ENCODE data around the gene OLA1. TPM values are rescaled to one million over a fixed set of nuclear protein-coding genes. Genes with fewer than 3 reads are reported as not detected.

OLA1 gene
- total RNA-seq, 1 donor from 2014 or later, result 36.1 TPM

DNA sequence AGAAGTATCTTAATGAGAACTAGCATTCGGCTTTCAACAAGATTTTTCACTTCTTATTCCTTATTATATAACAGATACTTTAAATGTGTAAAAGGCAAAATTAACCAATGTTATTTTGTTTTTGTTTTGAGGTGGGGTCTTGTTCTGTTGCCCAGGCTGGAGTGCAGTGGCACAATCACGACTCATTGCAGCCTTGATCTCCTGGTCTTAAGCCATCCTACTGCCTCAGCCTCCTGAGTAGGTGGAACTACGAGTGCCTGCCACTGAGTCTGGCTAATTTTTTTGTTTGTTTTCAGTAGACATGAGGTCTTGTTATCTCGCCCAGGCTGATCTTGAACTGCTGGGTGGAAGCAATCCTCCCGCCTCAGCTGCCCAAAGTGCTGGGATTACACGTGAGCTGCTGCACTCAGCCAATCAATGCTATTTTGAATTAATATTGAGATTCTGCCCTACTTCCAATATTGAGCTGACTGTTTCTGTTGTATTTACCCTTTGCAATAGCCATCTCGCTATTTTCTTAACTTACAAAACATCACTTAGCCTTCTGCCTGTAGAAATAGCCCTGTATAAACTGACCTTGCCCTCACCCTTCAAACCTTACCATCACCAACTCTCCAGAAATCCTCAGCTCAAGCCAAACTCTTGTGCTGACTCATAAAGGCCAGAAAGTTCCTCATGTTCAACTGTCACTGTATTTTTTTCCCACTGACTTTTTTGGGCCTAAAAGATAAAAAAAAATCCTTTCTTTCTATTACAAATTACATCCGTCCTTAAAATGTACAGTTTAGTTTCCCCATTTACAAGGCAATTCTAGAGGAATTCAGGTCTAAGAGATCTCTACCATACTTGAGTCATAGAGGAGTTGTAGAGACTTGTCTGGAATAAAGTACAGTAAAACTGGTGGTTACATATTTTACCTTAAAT lies 94.3 kb downstream of the OLA1 start:
- Histone ChIP-seq H3K27ac (no peak overlapping the region), H3K4me1 (no peaks in the 10 kb centered on the region), H3K4me3 (no peak overlapping the region), H3K36me3 (no peaks in the 10 kb centered on the region), H3K9me3 (no peaks in the 10 kb centered on the region), H3K27me3 (no peaks in the 10 kb centered on the region)
- DNase-seq (ENCODE audit: extremely low spot score in 2 of 2), result no peak
- TF ChIP-seq POLR2AphosphoS5 (IDR thresholded peaks at IDR 0.05; ENCODE audit: insufficient read depth in 1 of 2, low read depth in 1 of 2) (no peak), POLR2A (IDR thresholded peaks at IDR 0.05) (no peak)
- TF ChIP-seq, protein P1, sequence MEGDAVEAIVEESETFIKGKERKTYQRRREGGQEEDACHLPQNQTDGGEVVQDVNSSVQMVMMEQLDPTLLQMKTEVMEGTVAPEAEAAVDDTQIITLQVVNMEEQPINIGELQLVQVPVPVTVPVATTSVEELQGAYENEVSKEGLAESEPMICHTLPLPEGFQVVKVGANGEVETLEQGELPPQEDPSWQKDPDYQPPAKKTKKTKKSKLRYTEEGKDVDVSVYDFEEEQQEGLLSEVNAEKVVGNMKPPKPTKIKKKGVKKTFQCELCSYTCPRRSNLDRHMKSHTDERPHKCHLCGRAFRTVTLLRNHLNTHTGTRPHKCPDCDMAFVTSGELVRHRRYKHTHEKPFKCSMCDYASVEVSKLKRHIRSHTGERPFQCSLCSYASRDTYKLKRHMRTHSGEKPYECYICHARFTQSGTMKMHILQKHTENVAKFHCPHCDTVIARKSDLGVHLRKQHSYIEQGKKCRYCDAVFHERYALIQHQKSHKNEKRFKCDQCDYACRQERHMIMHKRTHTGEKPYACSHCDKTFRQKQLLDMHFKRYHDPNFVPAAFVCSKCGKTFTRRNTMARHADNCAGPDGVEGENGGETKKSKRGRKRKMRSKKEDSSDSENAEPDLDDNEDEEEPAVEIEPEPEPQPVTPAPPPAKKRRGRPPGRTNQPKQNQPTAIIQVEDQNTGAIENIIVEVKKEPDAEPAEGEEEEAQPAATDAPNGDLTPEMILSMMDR (IDR thresholded peaks at IDR 0.05), result no peak
- intact Hi-C loops (cut with DNase I), result no loop called here

DNA sequence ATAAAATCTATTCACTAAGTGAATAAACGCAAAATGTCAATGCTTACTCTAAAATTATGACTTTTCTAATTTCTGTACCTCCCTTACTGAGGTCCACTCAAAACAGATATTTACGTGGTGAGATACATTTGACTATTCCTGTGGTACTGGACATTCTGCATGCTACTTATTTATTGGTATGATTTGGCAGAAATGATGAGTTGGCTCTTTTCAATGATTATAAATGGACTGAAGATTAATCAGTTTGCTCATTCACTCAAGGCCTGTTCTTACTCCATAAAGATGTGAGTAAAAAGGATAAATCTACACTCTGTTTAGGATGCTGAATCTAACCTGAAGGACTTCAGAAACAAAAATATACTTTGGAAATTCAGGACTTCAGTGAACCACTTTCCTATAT lies 98.8 kb downstream of the OLA1 start:
- no peaks in the 10 kb centered on the region for H3K27me3 ChIP-seq
- H3K9me3 ChIP-seq, result no peaks in the 10 kb centered on the region
- intact Hi-C loops (cut with DNase I), result no loop called here
- H3K4me3 ChIP-seq, result no peak overlapping the region
- DNase-seq (ENCODE audit: extremely low spot score in 2 of 2), result no peak
- TF ChIP-seq, protein P1 (IDR thresholded peaks at IDR 0.05), result no peak
- TF ChIP-seq POLR2AphosphoS5 (IDR thresholded peaks at IDR 0.05; ENCODE audit: insufficient read depth in 1 of 2, low read depth in 1 of 2) (no peak), POLR2A (IDR thresholded peaks at IDR 0.05) (no peak)
- no peaks in the 10 kb centered on the region for H3K4me1 ChIP-seq
- no peaks in the 10 kb centered on the region for H3K36me3 ChIP-seq
- H3K27ac ChIP-seq, result no peak overlapping the region

DNA sequence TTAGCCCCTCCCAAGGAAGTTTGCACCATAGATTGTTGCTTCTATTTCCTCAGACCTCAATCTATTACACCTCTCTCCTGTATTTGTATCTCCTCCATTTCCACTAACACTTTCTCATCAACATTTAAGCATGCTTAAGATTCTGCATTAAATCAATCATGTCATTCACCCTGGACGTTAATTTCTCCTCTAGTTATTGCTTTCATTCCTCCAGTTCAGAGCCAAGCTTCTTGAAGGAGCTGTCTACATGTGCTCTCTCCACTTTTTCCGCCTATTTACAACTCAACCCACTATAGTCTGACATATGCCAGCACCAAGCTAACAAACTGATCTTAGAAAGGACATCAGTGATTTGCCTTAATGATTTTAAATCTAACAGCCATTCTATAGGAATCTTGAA lies 99.5 kb downstream of the OLA1 start:
- H3K36me3 ChIP-seq, result no peaks in the 10 kb centered on the region
- no peaks in the 10 kb centered on the region for H3K4me1 ChIP-seq
- no peak for DNase-seq (ENCODE audit: extremely low spot score in 2 of 2)
- no peak for TF ChIP-seq POLR2AphosphoS5 (IDR thresholded peaks at IDR 0.05; ENCODE audit: insufficient read depth in 1 of 2, low read depth in 1 of 2)
- TF ChIP-seq, protein P1 (IDR thresholded peaks at IDR 0.05), result no peak
- no peak for TF ChIP-seq POLR2A (IDR thresholded peaks at IDR 0.05)
- intact Hi-C loops (cut with DNase I), result no loop called here
- H3K4me3 ChIP-seq, result no peak overlapping the region
- H3K27me3 ChIP-seq, result no peaks in the 10 kb centered on the region
- no peaks in the 10 kb centered on the region for H3K9me3 ChIP-seq
- no peak overlapping the region for H3K27ac ChIP-seq

DNA sequence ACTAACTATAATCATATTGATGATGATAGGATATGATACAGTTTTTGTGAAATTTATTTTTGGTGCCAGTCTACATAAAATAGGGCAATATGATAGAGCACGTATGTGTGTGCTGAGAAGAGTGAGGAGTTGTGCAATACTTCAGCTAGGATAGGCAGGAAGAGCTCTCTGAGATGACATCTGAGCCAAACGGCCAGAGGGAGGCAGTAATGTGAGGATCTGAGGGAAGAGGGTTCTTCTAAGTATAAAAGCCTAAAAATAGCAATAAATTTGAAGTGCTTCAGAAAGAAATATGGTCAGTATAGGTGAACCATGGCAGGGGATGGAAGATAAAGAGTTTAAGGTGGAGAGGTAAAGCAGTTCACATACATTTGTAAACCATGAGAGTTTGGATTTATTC lies 102.5 kb downstream of the OLA1 start:
- no peak for DNase-seq (ENCODE audit: extremely low spot score in 2 of 2)
- Histone ChIP-seq H3K4me3 (no peak overlapping the region), H3K27me3 (no peaks in the 10 kb centered on the region), H3K36me3 (no peaks in the 10 kb centered on the region), H3K27ac (no peak overlapping the region), H3K4me1 (no peaks in the 10 kb centered on the region), H3K9me3 (no peaks in the 10 kb centered on the region)
- no peak for TF ChIP-seq POLR2AphosphoS5 (IDR thresholded peaks at IDR 0.05; ENCODE audit: insufficient read depth in 1 of 2, low read depth in 1 of 2)
- TF ChIP-seq POLR2A (IDR thresholded peaks at IDR 0.05), result no peak
- TF ChIP-seq, protein P1 (IDR thresholded peaks at IDR 0.05), result no peak
- intact Hi-C loops (cut with DNase I), result no loop called here

DNA sequence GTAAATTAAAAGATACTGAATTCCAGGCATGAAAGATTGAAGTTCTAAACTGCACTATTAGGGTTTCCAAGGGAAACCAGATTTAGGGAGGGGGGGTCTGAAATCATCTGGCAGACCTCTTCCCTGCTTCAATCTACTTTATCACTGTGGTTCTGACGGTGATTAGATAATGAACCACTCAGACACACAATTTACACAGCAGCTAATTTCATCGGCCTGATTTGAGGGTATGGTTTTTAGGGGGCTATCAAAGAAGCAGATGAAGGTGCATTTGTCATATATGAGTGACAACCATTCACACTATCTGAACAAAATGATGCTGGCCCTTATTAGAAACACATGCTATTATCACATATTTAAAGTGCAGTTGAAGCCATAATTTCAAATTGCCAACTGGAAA lies 106.0 kb downstream of the OLA1 start:
- Histone ChIP-seq H3K27me3 (no peaks in the 10 kb centered on the region), H3K4me3 (no peak overlapping the region), H3K9me3 (no peaks in the 10 kb centered on the region), H3K4me1 (no peaks in the 10 kb centered on the region), H3K27ac (no peak overlapping the region), H3K36me3 (no peaks in the 10 kb centered on the region)
- no peak for TF ChIP-seq POLR2A (IDR thresholded peaks at IDR 0.05)
- TF ChIP-seq, protein P1 (IDR thresholded peaks at IDR 0.05), result no peak
- TF ChIP-seq POLR2AphosphoS5 (IDR thresholded peaks at IDR 0.05; ENCODE audit: insufficient read depth in 1 of 2, low read depth in 1 of 2), result no peak
- DNase-seq (ENCODE audit: extremely low spot score in 2 of 2), result no peak
- intact Hi-C loops (cut with DNase I), result no loop called here
